Rectal smooth muscle tissue (tissue), 1 donor: ENCODE data around the gene WBP11.

Experiments
- H3K27ac ChIP-seq: one replicate; pipeline ENCODE4 v1.7.0; 2013; ENCODE audit warnings: low read depth, low read length, inconsistent platforms
- H3K27me3 ChIP-seq: one replicate; pipeline ENCODE4 v1.7.0; 2013; ENCODE audit warnings: low read length; ENCODE audit not compliant: control insufficient read depth, insufficient read depth
- H3K36me3 ChIP-seq: one replicate; pipeline ENCODE4 v1.7.0; 2013; ENCODE audit warnings: low read length; ENCODE audit not compliant: control insufficient read depth, insufficient read depth
- H3K4me1 ChIP-seq: one replicate; pipeline ENCODE4 v1.7.0; 2013; ENCODE audit warnings: low read length; ENCODE audit not compliant: control insufficient read depth, insufficient read depth
- H3K4me3 ChIP-seq: one replicate; pipeline ENCODE4 v1.7.0; 2013; ENCODE audit warnings: low read length
- H3K9ac ChIP-seq: one replicate; pipeline ENCODE4 v1.7.0; 2013; ENCODE audit warnings: low read length

The WBP11 gene

GRCh38 chr12:14776236-14776961 lies 26.9 kb downstream of the WBP11 start:
- Histone ChIP-seq H3K9ac (no peak overlapping the region), H3K4me3 (peak overlapping the region; percentile 17), H3K4me1 (peaks cover 3% of the 10 kb centered on the region), H3K27ac (peak overlapping the region; percentile 95), H3K36me3 (peaks cover 2% of the 10 kb centered on the region), H3K27me3 (no peaks in the 10 kb centered on the region)

- H3K9ac ChIP-seq, result no peak overlapping the region
- H3K4me3 ChIP-seq, result peak overlapping the region; percentile 98
- H3K4me1 ChIP-seq, result peaks cover 3% of the 10 kb centered on the region
- H3K27ac ChIP-seq, result peak overlapping the region; percentile 95
- H3K27me3 ChIP-seq, result no peaks in the 10 kb centered on the region
- H3K36me3 ChIP-seq, result peaks cover 2% of the 10 kb centered on the region
These were observed 27.7 kb downstream of the WBP11 start for GRCh38 chr12:14775636-14775980.

GRCh38 chr12:14774906-14775635 lies 28.2 kb downstream of the WBP11 start:
- peaks cover 2% of the 10 kb centered on the region for H3K36me3 ChIP-seq
- peak overlapping the region; percentile 95 for H3K27ac ChIP-seq
- H3K4me1 ChIP-seq, result peaks cover 3% of the 10 kb centered on the region
- no peaks in the 10 kb centered on the region for H3K27me3 ChIP-seq
- peak overlapping the region; percentile 98 for H3K4me3 ChIP-seq
- H3K9ac ChIP-seq, result peak overlapping the region; percentile 98

- Histone ChIP-seq H3K27me3 (no peaks in the 10 kb centered on the region), H3K9ac (peak overlapping the region; percentile 98), H3K36me3 (peaks cover 2% of the 10 kb centered on the region), H3K4me1 (peaks cover 3% of the 10 kb centered on the region), H3K27ac (peak overlapping the region; percentile 95), H3K4me3 (peak overlapping the region; percentile 98)
These were observed 29.0 kb downstream of the WBP11 start for GRCh38 chr12:14774074-14774905.

- Histone ChIP-seq H3K27me3 (no peaks in the 10 kb centered on the region), H3K4me1 (peaks cover 6% of the 10 kb centered on the region), H3K9ac (no peak overlapping the region), H3K36me3 (peaks cover 2% of the 10 kb centered on the region), H3K4me3 (peak overlapping the region; percentile 98), H3K27ac (peak overlapping the region; percentile 95)
These were observed 29.6 kb downstream of the WBP11 start for GRCh38 chr12:14773685-14774073.

- Histone ChIP-seq H3K4me1 (peaks cover 7% of the 10 kb centered on the region), H3K27ac (no peak overlapping the region), H3K27me3 (no peaks in the 10 kb centered on the region), H3K9ac (no peak overlapping the region), H3K4me3 (no peak overlapping the region), H3K36me3 (peaks cover 2% of the 10 kb centered on the region)
These were observed 30.3 kb downstream of the WBP11 start for GRCh38 chr12:14772946-14773345.

GRCh38 chr12:14771651-14772137 lies 31.6 kb downstream of the WBP11 start:
- Histone ChIP-seq H3K9ac (no peak overlapping the region), H3K4me3 (no peak overlapping the region), H3K27ac (peak overlapping the region; percentile 98), H3K36me3 (peaks cover 2% of the 10 kb centered on the region), H3K27me3 (no peaks in the 10 kb centered on the region), H3K4me1 (peaks cover 7% of the 10 kb centered on the region)

- peak overlapping the region; percentile 100 for H3K9ac ChIP-seq
- H3K4me3 ChIP-seq, result peak overlapping the region; percentile 100
- no peaks in the 10 kb centered on the region for H3K27me3 ChIP-seq
- peaks cover 7% of the 10 kb centered on the region for H3K4me1 ChIP-seq
- H3K36me3 ChIP-seq, result peaks cover 2% of the 10 kb centered on the region
- H3K27ac ChIP-seq, result peak overlapping the region; percentile 98
These were observed 32.5 kb downstream of the WBP11 start for GRCh38 chr12:14770496-14771461.

- H3K27me3 ChIP-seq, result no peaks in the 10 kb centered on the region
- peak overlapping the region; percentile 100 for H3K9ac ChIP-seq
- peaks cover 5% of the 10 kb centered on the region for H3K4me1 ChIP-seq
- H3K27ac ChIP-seq, result peak overlapping the region; percentile 98
- H3K36me3 ChIP-seq, result peaks cover 2% of the 10 kb centered on the region
- H3K4me3 ChIP-seq, result peak overlapping the region; percentile 100
These were observed 33.2 kb downstream of the WBP11 start for GRCh38 chr12:14769969-14770495.

- Histone ChIP-seq H3K36me3 (peaks cover 2% of the 10 kb centered on the region), H3K4me3 (peak overlapping the region; percentile 100), H3K27ac (peak overlapping the region; percentile 98), H3K9ac (peak overlapping the region; percentile 100), H3K4me1 (peaks cover 4% of the 10 kb centered on the region), H3K27me3 (no peaks in the 10 kb centered on the region)
These were observed 33.8 kb downstream of the WBP11 start for GRCh38 chr12:14769466-14769968.

GRCh38 chr12:14768823-14769405 lies 34.4 kb downstream of the WBP11 start:
- peak overlapping the region; percentile 100 for H3K4me3 ChIP-seq
- H3K27me3 ChIP-seq, result no peaks in the 10 kb centered on the region
- peak overlapping the region; percentile 100 for H3K9ac ChIP-seq
- H3K4me1 ChIP-seq, result peaks cover 4% of the 10 kb centered on the region
- H3K27ac ChIP-seq, result peak overlapping the region; percentile 98
- no peaks in the 10 kb centered on the region for H3K36me3 ChIP-seq
